HUES64 (cell line): ENCODE results near the gene ATG16L1.

Experiments
- H3K27ac ChIP-seq: 2 replicates; pipeline ENCODE4 v1.7.0; 2013; ENCODE audit warnings: low read depth, low read length, inconsistent platforms
- H3K27me3 ChIP-seq: 2 replicates; pipeline ENCODE4 v1.6.1; 2013; ENCODE audit warnings: mild to moderate bottlenecking, low read length; ENCODE audit not compliant: insufficient read depth
- H3K36me3 ChIP-seq: 2 replicates; pipeline ENCODE4 v1.6.1; 2013; ENCODE audit warnings: mild to moderate bottlenecking, low read length; ENCODE audit not compliant: insufficient read depth
- H3K4me1 ChIP-seq: 2 replicates; pipeline ENCODE4 v1.6.1; 2013; ENCODE audit warnings: mild to moderate bottlenecking, low read length, moderate library complexity; ENCODE audit not compliant: insufficient read depth
- H3K4me3 ChIP-seq: 2 replicates; pipeline ENCODE4 v1.5.1; 2013; ENCODE audit warnings: mild to moderate bottlenecking, low read length, moderate library complexity
- H3K9ac ChIP-seq: 2 replicates; pipeline ENCODE4 v1.6.1; 2013; ENCODE audit warnings: mild to moderate bottlenecking, low read depth, low read length
- H3K9me3 ChIP-seq: 2 replicates; pipeline ENCODE4 v1.6.1; 2013; ENCODE audit warnings: low read depth, low read length; ENCODE audit not compliant: insufficient read depth
- WGBS: fragments of 150-250, 120-280 bp; methylation state at CpG from one replicate; pipeline ENCODE4 v1.1.7; 2013; ENCODE audit warnings: missing lambda C conversion rate; 5-methylcytosine and 5-hydroxymethylcytosine counted together

Gene ATG16L1

DNA sequence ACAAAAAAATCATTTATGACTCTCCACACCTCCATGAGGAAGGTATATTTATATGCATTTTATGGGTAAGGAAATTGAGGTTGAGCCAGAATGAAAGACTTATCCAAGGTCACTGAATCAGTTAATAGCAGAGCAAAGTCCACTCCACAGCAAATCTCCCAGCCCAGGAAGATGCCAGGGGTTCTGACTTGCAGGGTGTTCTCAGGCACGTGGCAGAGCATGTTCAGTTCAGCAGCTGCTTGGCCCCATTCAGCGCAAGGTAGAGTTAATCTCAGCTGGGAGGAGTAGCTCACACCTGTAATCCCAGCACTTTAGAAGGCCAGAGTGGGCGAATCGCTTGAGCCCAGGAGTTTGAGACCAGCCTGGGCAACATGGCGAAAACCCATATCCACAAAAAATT lies 85.1 kb downstream of the ATG16L1 start:
- Histone ChIP-seq H3K36me3 (no peaks in the 10 kb centered on the region), H3K27ac (no peak overlapping the region), H3K9ac (no peak overlapping the region), H3K27me3 (peaks cover 63% of the 10 kb centered on the region), H3K4me1 (no peaks in the 10 kb centered on the region), H3K4me3 (no peak overlapping the region), H3K9me3 (no peaks in the 10 kb centered on the region)
- WGBS, result 94% methylated on average over 5 of the region's 5 CpGs

DNA sequence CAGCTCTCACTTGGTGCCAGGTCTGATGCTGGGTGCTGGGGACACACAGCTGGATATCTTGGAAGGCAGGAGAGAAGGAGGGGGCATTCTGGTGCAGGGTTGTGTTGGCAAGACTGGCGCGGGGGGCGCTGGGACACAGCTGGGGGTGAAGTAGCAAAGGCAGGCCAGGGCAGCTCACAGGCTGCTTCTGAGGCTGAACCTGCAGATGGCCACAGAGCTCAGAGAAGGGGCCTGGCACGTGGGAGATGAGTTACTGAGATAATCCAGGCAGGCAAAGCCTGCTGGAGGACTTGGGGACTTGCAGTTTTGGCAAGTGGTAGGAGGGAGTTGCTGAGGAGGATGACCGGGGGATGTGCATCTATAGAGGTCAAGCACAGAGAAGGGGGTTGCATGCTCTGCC lies 86.6 kb downstream of the ATG16L1 start:
- Histone ChIP-seq H3K9me3 (no peaks in the 10 kb centered on the region), H3K4me3 (no peak overlapping the region), H3K4me1 (no peaks in the 10 kb centered on the region), H3K27me3 (peaks cover 50% of the 10 kb centered on the region), H3K27ac (no peak overlapping the region), H3K36me3 (no peaks in the 10 kb centered on the region), H3K9ac (no peak overlapping the region)
- WGBS, result 80% methylated on average over 5 of the region's 5 CpGs

DNA sequence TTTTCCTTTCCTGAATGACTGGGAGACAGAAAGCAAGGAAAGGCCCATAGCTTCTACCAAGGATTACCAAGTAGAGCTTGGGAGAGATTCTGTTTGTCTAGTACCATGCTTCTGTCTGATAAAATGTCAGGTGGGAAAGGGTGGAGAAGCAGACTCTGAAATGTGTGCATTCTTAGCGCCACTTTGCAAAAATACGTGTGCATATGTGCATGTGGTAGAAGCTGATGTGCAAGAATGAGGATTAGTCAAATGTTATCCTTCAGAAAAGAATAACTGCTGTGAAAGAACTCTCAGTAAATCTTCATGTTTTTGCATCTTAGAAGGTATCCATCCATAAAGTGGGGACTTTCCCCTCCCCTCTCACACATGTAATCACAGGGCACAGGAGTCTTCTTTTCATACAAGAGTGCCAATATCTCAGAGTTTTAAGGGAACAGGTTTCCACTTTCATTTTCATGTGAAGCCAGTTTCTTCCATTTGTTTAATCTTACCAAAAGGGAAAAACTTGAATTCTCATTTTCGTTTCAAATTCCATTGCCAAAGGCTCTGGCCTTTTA lies 87.4 kb downstream of the ATG16L1 start:
- Histone ChIP-seq H3K27me3 (peaks cover 41% of the 10 kb centered on the region), H3K9me3 (no peaks in the 10 kb centered on the region), H3K9ac (no peak overlapping the region), H3K4me1 (no peaks in the 10 kb centered on the region), H3K4me3 (no peak overlapping the region), H3K36me3 (no peaks in the 10 kb centered on the region), H3K27ac (no peak overlapping the region)
- 87% methylated on average over 3 of the region's 3 CpGs for WGBS

DNA sequence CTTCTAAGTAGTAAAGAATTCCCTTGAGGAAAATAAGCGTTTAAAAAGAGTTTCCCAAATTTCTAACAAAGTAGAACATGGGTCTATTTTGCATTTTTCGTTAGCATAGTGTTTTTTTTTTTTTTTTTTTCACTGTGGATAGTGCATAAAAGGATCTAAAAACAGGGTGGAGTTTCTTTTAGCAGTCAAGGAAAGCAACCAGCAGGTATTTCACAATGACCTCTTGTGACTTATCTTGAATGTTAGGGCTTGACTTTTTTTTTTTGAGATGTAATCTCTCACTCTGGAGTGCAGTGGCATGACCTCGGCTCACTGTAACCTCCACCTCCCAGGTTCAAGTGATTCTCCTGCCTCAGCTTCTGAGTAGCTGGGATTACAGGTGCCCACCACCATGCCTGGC lies 88.0 kb downstream of the ATG16L1 start:
- Histone ChIP-seq H3K4me1 (no peaks in the 10 kb centered on the region), H3K36me3 (no peaks in the 10 kb centered on the region)

DNA sequence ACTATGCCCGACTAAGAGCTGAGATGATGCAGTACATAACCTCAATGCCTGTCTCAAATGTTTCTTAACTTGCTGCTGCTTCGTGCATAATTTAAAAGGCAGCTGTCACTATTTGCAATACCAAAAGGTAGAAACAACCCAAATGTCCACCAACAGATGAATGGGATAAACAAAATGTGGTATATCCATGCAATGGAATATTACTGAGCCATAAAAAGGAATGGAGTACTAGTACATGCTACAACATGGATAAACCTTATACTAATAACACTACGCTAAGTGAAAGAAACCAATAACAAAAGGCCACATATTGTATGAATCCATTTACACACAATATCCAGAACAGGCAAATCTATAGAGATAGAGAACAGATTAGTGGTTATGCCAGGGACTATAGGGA lies 89.8 kb downstream of the ATG16L1 start:
- no peaks in the 10 kb centered on the region for H3K4me1 ChIP-seq
- no peaks in the 10 kb centered on the region for H3K9me3 ChIP-seq
- H3K9ac ChIP-seq, result no peak overlapping the region
- H3K36me3 ChIP-seq, result no peaks in the 10 kb centered on the region
- H3K27me3 ChIP-seq, result peaks cover 20% of the 10 kb centered on the region
- no peak overlapping the region for H3K4me3 ChIP-seq
- 84% methylated on average over 3 of the region's 3 CpGs for WGBS
- H3K27ac ChIP-seq, result no peak overlapping the region

More for the DNA sequence above, 88.0 kb downstream of the ATG16L1 start:
- Histone ChIP-seq H3K4me3 (no peak overlapping the region), H3K27me3 (peaks cover 36% of the 10 kb centered on the region), H3K9me3 (no peaks in the 10 kb centered on the region), H3K9ac (no peak overlapping the region), H3K27ac (no peak overlapping the region)
- WGBS, result 82% methylated on average over 3 of the region's 3 CpGs

DNA sequence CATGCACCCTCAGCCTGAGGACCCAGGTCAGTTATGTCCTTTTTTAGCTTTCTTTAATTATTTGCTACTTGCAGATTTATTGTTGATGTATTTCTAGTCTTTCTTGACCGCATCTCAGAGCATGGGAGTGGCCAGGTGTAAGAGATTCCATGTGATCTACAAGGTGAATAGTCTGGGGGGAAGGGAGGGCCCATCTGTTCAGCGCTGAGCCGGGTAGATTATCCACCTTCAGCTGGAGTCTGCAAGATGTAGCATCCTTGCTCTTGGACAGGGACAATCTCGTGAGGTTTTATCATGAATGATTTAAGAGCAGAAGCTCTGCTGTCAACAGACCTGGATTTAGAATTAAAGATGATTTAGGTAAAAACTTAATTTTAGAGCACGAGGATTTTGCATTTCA lies 90.8 kb downstream of the ATG16L1 start:
- no peaks in the 10 kb centered on the region for H3K36me3 ChIP-seq
- no peaks in the 10 kb centered on the region for H3K4me1 ChIP-seq
- WGBS, result 90% methylated on average over 5 of the region's 5 CpGs
- H3K27me3 ChIP-seq, result peaks cover 16% of the 10 kb centered on the region
- H3K9ac ChIP-seq, result no peak overlapping the region
- H3K27ac ChIP-seq, result no peak overlapping the region
- H3K4me3 ChIP-seq, result no peak overlapping the region
- no peaks in the 10 kb centered on the region for H3K9me3 ChIP-seq

DNA sequence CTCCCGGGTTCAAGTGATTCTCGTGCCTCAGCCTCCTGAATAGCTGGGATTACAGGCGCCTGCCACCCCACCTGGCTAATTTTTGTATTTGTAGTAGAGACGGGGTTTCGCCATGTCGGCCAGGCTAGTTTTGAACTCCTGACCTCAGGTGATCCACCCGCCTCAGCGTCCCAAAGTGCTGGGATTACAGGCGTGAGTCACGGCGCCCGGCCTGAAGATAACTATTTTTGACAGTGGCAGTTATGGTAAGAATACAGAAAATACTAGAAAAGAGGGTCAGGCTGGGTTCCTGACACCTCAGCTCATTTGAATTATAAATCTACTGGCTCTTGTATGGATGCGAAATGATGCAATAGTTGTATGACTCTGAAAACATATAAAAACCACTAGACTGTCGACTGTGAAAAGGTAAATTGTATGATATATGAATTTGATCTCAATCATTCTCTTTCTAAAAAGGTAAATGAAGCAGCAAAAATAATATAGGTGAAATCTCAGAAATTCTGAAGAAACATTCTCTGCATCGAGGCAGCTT lies 91.8 kb downstream of the ATG16L1 start:
- Histone ChIP-seq H3K36me3 (no peaks in the 10 kb centered on the region), H3K4me3 (no peak overlapping the region), H3K4me1 (no peaks in the 10 kb centered on the region), H3K9ac (no peak overlapping the region), H3K27me3 (peaks cover 7% of the 10 kb centered on the region; the same call in 1 of the 2 replicates), H3K9me3 (no peaks in the 10 kb centered on the region), H3K27ac (no peak overlapping the region)
- WGBS, result 95% methylated on average over 13 of the region's 15 CpGs
